DND-41 (cell line): ENCODE results near the gene GCDH.

Experiments
- CTCF ChIP-seq: IDR thresholded peaks from 2 replicates; pipeline ENCODE4 v1.5.1; 2012; ENCODE audit warnings: borderline replicate concordance, low read length, moderate library complexity, mild to moderate bottlenecking; ENCODE audit not compliant: poor library complexity, severe bottlenecking; ENCODE audit errors: extremely low read depth
- EZH2 ChIP-seq: IDR thresholded peaks from 3 replicates; pipeline ENCODE4 v1.6.1; 2012; ENCODE audit warnings: borderline replicate concordance, low read depth, mild to moderate bottlenecking, moderate library complexity, low read length, inconsistent platforms; ENCODE audit not compliant: severe bottlenecking

GRCh38 chr19:12864721-12865715 lies 25.9 kb upstream of the GCDH start:
- no peak for TF ChIP-seq CTCF
- no peak for TF ChIP-seq EZH2
